ENCODE results near the gene PM20D2.

PM20D2 gene

DNA sequence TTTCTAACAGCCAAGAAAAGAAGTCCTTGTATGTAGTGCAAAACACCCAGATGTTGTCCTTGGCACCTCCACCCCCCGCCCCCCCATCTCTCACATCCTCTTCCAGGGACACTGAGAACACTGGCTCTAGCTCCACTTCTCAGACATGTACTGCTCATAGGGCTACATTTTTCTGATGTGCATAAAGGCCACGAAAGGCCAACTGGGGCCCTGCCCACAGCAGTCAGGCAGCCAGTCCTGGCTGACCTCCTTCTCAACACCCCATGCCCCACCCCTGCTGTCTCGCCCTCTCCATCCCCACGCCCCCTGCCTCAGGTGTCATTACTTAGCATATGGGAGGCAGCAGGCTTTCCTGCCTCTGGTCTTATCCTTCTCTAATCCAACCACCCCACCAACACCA, 60.0 kb downstream of the PM20D2 start:
- Histone ChIP-seq H3K4me1 (ENCODE audit: control insufficient read depth, insufficient read depth, low read length) (no peaks in the 10 kb centered on the region), H3K9ac (ENCODE audit: low read length) (no peak overlapping the region), H3K4me3 (ENCODE audit: low read length) (no peak overlapping the region), H3K9me3 (ENCODE audit: control insufficient read depth, low read length) (no peaks in the 10 kb centered on the region), H3K36me3 (ENCODE audit: control insufficient read depth, insufficient read depth, low read length, severe bottlenecking) (no peaks in the 10 kb centered on the region), H3K27me3 (replicated peaks; ENCODE audit: control insufficient read depth, insufficient read depth, low read length) (peaks cover 6% of the 10 kb centered on the region)
- no peak for DNase-seq (ENCODE audit: low read depth)

- H3K4me1 ChIP-seq (ENCODE audit: control insufficient read depth, insufficient read depth, low read length) = no peaks in the 10 kb centered on the region
- no peak for DNase-seq (ENCODE audit: low read depth)
- no peak overlapping the region for H3K4me3 ChIP-seq (ENCODE audit: low read length)
- peaks cover 16% of the 10 kb centered on the region for H3K27me3 ChIP-seq (replicated peaks; ENCODE audit: control insufficient read depth, insufficient read depth, low read length)
- no peaks in the 10 kb centered on the region for H3K9me3 ChIP-seq (ENCODE audit: control insufficient read depth, low read length)
- no peak overlapping the region for H3K9ac ChIP-seq (ENCODE audit: low read length)
- H3K36me3 ChIP-seq (ENCODE audit: control insufficient read depth, insufficient read depth, low read length, severe bottlenecking) = no peaks in the 10 kb centered on the region
These were observed 62.7 kb downstream of the PM20D2 start for GRCh38 chr6:89208551-89208950.

DNA sequence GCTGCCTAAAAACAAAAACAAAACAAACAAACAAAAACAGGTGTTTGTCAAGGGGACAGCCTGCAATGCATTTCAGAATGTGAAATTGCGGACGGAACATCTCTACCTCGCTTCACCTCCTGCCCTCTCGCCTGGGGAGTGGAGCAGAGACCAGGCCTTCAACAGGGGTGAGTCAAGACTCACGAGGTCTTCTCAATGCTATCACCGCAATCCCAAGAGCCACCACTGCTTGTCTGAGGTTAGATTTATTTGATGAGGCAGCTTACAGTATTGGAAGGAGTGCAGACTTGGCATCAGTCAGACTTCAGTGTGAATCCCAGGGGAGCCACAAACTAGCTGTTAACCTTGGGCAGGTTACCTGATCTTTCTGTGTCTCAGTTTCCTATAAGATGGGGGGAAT, 63.6 kb downstream of the PM20D2 start:
- H3K4me3 ChIP-seq (ENCODE audit: low read length) = no peak overlapping the region
- DNase-seq (ENCODE audit: low read depth) = no peak
- H3K9me3 ChIP-seq (ENCODE audit: control insufficient read depth, low read length) = no peaks in the 10 kb centered on the region
- H3K27me3 ChIP-seq (replicated peaks; ENCODE audit: control insufficient read depth, insufficient read depth, low read length) = peaks cover 10% of the 10 kb centered on the region
- no peaks in the 10 kb centered on the region for H3K36me3 ChIP-seq (ENCODE audit: control insufficient read depth, insufficient read depth, low read length, severe bottlenecking)
- no peaks in the 10 kb centered on the region for H3K4me1 ChIP-seq (ENCODE audit: control insufficient read depth, insufficient read depth, low read length)
- H3K9ac ChIP-seq (ENCODE audit: low read length) = no peak overlapping the region

DNA sequence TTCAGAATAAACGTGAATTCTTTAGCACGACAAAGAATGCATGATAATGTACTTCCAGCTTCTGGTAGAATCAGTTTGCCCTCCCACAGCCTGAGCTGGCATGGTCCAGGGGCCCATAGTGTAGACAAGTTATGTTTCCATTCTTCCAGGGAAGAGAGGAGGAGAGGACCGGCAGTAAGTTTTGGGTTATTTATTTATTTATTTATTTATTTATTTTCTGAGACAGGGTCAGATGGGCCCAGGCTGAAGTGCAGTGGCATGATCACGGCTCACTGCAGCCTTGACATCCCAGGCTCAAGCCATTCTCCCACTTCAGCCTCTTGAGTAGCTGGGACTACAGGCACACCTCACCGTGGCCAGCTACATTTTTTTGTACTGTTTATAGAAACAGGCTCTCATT, 66.6 kb downstream of the PM20D2 start:
- H3K4me1 ChIP-seq (ENCODE audit: control insufficient read depth, insufficient read depth, low read length) = no peaks in the 10 kb centered on the region
- H3K9ac ChIP-seq (ENCODE audit: low read length) = no peak overlapping the region
- no peaks in the 10 kb centered on the region for H3K9me3 ChIP-seq (ENCODE audit: control insufficient read depth, low read length)
- no peak for DNase-seq (ENCODE audit: low read depth)
- H3K4me3 ChIP-seq (ENCODE audit: low read length) = no peak overlapping the region
- H3K36me3 ChIP-seq (ENCODE audit: control insufficient read depth, insufficient read depth, low read length, severe bottlenecking) = no peaks in the 10 kb centered on the region
- peaks cover 26% of the 10 kb centered on the region for H3K27me3 ChIP-seq (replicated peaks; ENCODE audit: control insufficient read depth, insufficient read depth, low read length)

GRCh38 chr6:89214197-89214596, 68.3 kb downstream of the PM20D2 start:
- Histone ChIP-seq H3K27me3 (replicated peaks; ENCODE audit: control insufficient read depth, insufficient read depth, low read length) (peaks cover 30% of the 10 kb centered on the region), H3K4me1 (ENCODE audit: control insufficient read depth, insufficient read depth, low read length) (no peaks in the 10 kb centered on the region), H3K36me3 (ENCODE audit: control insufficient read depth, insufficient read depth, low read length, severe bottlenecking) (no peaks in the 10 kb centered on the region), H3K9ac (ENCODE audit: low read length) (no peak overlapping the region), H3K9me3 (ENCODE audit: control insufficient read depth, low read length) (no peaks in the 10 kb centered on the region), H3K4me3 (ENCODE audit: low read length) (no peak overlapping the region)
- DNase-seq (ENCODE audit: low read depth) = no peak
